Liver (tissue), 9 donors: ENCODE measurements around the gene THADA. TPM values are rescaled to one million over a fixed set of nuclear protein-coding genes. Genes with fewer than 3 reads are reported as not detected.

Source experiments
- DNase-seq: peaks from one replicate; pipeline ENCODE4 v3.0.0-alpha.2; 2017; ENCODE audit warnings: low spot score
- H3K27ac ChIP-seq, 2 donors: one replicate each; pipeline ENCODE4 v1.7.0; 2013; ENCODE audit warnings: inconsistent platforms in 2 of 2, low read length in 2 of 2, control low read depth in 1 of 2, low read depth in 1 of 2, mild to moderate bottlenecking in 1 of 2
- H3K27me3 ChIP-seq, 4 donors: one replicate each; pipeline versions ENCODE4 v1.6.1 to v1.7.0; 2013; ENCODE audit warnings: low read length in 3 of 4, inconsistent platforms in 1 of 4, mild to moderate bottlenecking in 1 of 4, moderate library complexity in 1 of 4; ENCODE audit not compliant: control insufficient read depth in 4 of 4, insufficient read depth in 4 of 4
- H3K36me3 ChIP-seq, 4 donors: one replicate each; pipeline versions ENCODE4 v1.6.1 to v1.7.0; 2013; ENCODE audit warnings: low read length in 3 of 4, mild to moderate bottlenecking in 3 of 4, low read depth in 1 of 4, moderate library complexity in 1 of 4; ENCODE audit not compliant: control insufficient read depth in 4 of 4, insufficient read depth in 3 of 4
- H3K4me1 ChIP-seq, 4 donors: one replicate each; pipeline versions ENCODE4 v1.6.1 to v1.7.0; 2013; ENCODE audit warnings: low read length in 3 of 4, mild to moderate bottlenecking in 3 of 4, moderate library complexity in 1 of 4; ENCODE audit not compliant: control insufficient read depth in 4 of 4, insufficient read depth in 4 of 4
- H3K4me3 ChIP-seq, 3 donors: one replicate each; pipeline versions ENCODE4 v1.6.1 to v1.7.0; 2013; ENCODE audit warnings: low read length in 3 of 3, control low read depth in 1 of 3, low read depth in 1 of 3, mild to moderate bottlenecking in 1 of 3
- H3K9ac ChIP-seq, 2 donors: one replicate each; pipeline ENCODE4 v1.7.0; 2013; ENCODE audit warnings: low read length in 2 of 2, mild to moderate bottlenecking in 2 of 2, moderate library complexity in 2 of 2, control low read depth in 1 of 2, low read depth in 1 of 2
- H3K9me3 ChIP-seq, 4 donors: one replicate each; pipeline versions ENCODE4 v1.6.1 to v1.7.0; 2013; ENCODE audit warnings: low read length in 3 of 4; ENCODE audit not compliant: control insufficient read depth in 4 of 4
- FOXA1 ChIP-seq: IDR thresholded peaks from 2 replicates; pipeline ENCODE4 v1.6.1; 2016; ENCODE audit warnings: antibody characterized with exemption
- GABPA ChIP-seq, 2 donors: IDR thresholded peaks in 1 of 2; conservative IDR thresholded peaks in 1 of 2; 2 replicates each; pipeline ENCODE4 v1.6.1; 2016; ENCODE audit warnings: antibody characterized with exemption in 2 of 2, mild to moderate bottlenecking in 1 of 2, moderate library complexity in 1 of 2
- HNF4A ChIP-seq, 2 donors: conservative IDR thresholded peaks; 2 replicates each; pipeline ENCODE4 v1.6.1; 2016; ENCODE audit warnings: antibody characterized with exemption in 2 of 2, mild to moderate bottlenecking in 2 of 2
- HNF4G ChIP-seq: IDR thresholded peaks from 2 replicates; pipeline ENCODE4 v1.6.1; 2016; ENCODE audit warnings: antibody characterized with exemption
- JUND ChIP-seq, 2 donors: IDR thresholded peaks; 2 replicates each; pipeline ENCODE4 v1.6.1; 2016; ENCODE audit warnings: antibody characterized with exemption in 2 of 2
- MAX ChIP-seq: IDR thresholded peaks from 2 replicates; pipeline ENCODE4 v1.6.1; 2016; ENCODE audit warnings: antibody characterized with exemption
- NR2F2 ChIP-seq: IDR thresholded peaks from 2 replicates; pipeline ENCODE4 v1.6.1; 2016; ENCODE audit warnings: antibody characterized with exemption
- RAD21 ChIP-seq, 2 donors: IDR thresholded peaks; 2 replicates each; pipeline ENCODE4 v1.6.1; 2016; ENCODE audit warnings: antibody characterized with exemption in 2 of 2, mild to moderate bottlenecking in 2 of 2
- REST ChIP-seq: IDR thresholded peaks from 2 replicates; pipeline ENCODE4 v1.6.1; 2016; ENCODE audit warnings: antibody characterized with exemption, mild to moderate bottlenecking
- RXRA ChIP-seq, 2 donors: IDR thresholded peaks; 2 replicates each; pipeline ENCODE4 v1.6.1; 2017 to 2018; ENCODE audit warnings: antibody characterized with exemption in 2 of 2, mild to moderate bottlenecking in 1 of 2
- SP1 ChIP-seq: IDR thresholded peaks from 2 replicates; pipeline ENCODE4 v1.6.1; 2018; ENCODE audit warnings: antibody characterized with exemption, mild to moderate bottlenecking
- TAF1 ChIP-seq: conservative IDR thresholded peaks from 2 replicates; pipeline ENCODE4 v1.6.1; 2016; ENCODE audit warnings: antibody characterized with exemption, mild to moderate bottlenecking
- YY1 ChIP-seq: IDR thresholded peaks from 2 replicates; pipeline ENCODE4 v1.6.1; 2016; ENCODE audit warnings: antibody characterized with exemption, mild to moderate bottlenecking
- WGBS: extraction: QIAGEN DNeasy Blood & Tissue Kit; methylation state at CpG from one replicate; pipeline ENCODE4 v1.1.7; 2013; 5-methylcytosine and 5-hydroxymethylcytosine counted together
- polyA plus RNA-seq, 2 donors: library from polyadenylated mRNA; stranded (reverse) in 1 of 2; unstranded in 1 of 2; fragments of 200-250 nt in 1 of 2; fragments of >200 nt in 1 of 2; fragmentation: Nextera tagmentation in 1 of 2; extraction: Ambion mirVana in 1 of 2; gene quantifications; one replicate each; pipeline versions ENCODE4 v1.2.1 to v1.2.3, GENCODE V29; 2013 to 2015
- total RNA-seq, 2 donors: library from RNA; depleted of rRNA; stranded (reverse); fragments of >200 nt; gene quantifications; one replicate each; pipeline ENCODE4 v1.2.3, GENCODE V29; 2014
- donor health status: healthy.
- donor health status: healthy.
- donor health status: healthy.
- donor health status: healthy.
- donor health status: healthy.

Gene THADA
- total and polyA plus RNA-seq, 4 donors, result 12.0 to 37.2 (median 22.3) TPM

GRCh38 chr2:43226558-43226954, 369.3 kb downstream of the THADA start, which contains the start of gene ZFP36L2:
ZFP36L2 (minus strand) TSS chr2:43226606; CDS start chr2:43226315, 291 bp downstream.
- H3K4me1 ChIP-seq, result peaks cover 8 to 51% (median 37%) of the 10 kb centered on the region in 4 donors
- H3K27ac ChIP-seq, result peak within 1 kb of the TSS; percentile 99
- DNase-seq, result peak; percentile 96
- H3K36me3 ChIP-seq, result peaks cover 0 to 8% (median 1%) of the 10 kb centered on the region in 4 donors
- H3K9me3 ChIP-seq, result no peaks in the 10 kb centered on the region
- peak within 1 kb of the TSS; percentile 88 to 89 for H3K9ac ChIP-seq
- WGBS, result under 1% methylated on average over 58 of the region's 58 CpGs
- TF ChIP-seq REST (peak; percentile 7), YY1 (peak; percentile 23), HNF4A (conservative IDR thresholded peaks at IDR 0.05) (no peak)
- H3K4me3 ChIP-seq, result peak within 1 kb of the TSS; percentile 84 to 97 (median 91)
- no peaks in the 10 kb centered on the region for H3K27me3 ChIP-seq

- Histone ChIP-seq H3K9me3 (no peaks in the 10 kb centered on the region), H3K36me3 (peaks cover 0 to 8% (median 1%) of the 10 kb centered on the region in 4 donors), H3K4me3 (peak overlapping the region; percentile 84 to 97 (median 91)), H3K27ac (peak overlapping the region; percentile 99), H3K4me1 (peaks cover 11 to 56% (median 43%) of the 10 kb centered on the region in 4 donors), H3K27me3 (no peaks in the 10 kb centered on the region), H3K9ac (peak overlapping the region; percentile 88 to 89)
- WGBS, result under 1% methylated on average over 80 of the region's 80 CpGs
- no peak for DNase-seq
- TF ChIP-seq JUND (IDR thresholded peaks at IDR 0.05) (no peak), REST (peak; percentile 35), MAX (peak; percentile 12), TAF1 (peak; percentile 30), YY1 (peak; percentile 29), NR2F2 (no peak), HNF4A (conservative IDR thresholded peaks at IDR 0.05) (peak; percentile 82 to 87), SP1 (peak; percentile 83), RAD21 (IDR thresholded peaks at IDR 0.05) (peak; percentile 20 to 41), FOXA1 (no peak), RXRA (IDR thresholded peaks at IDR 0.05) (peak; percentile 50 to 57), HNF4G (peak; percentile 66), GABPA (IDR thresholded peaks at IDR 0.05 in 1 of 2, conservative IDR thresholded peaks at IDR 0.05 in 1 of 2) (no peak)
Measured at GRCh38 chr2:43225788-43226557, 369.9 kb downstream of the THADA start.
